PC-9 (cell line): ENCODE measurements around the gene MICAL2. TPM values are rescaled to one million over a fixed set of nuclear protein-coding genes. Genes with fewer than 3 reads are reported as not detected.

Source experiments
- BruUV-seq: library from RNA; stranded (reverse); fragments of 400-500 nt; replicated peaks from 2 replicates; lab custom pipeline; 2021; lab: Mats Ljungman, UMichigan
- CTCF ChIA-PET: fragments of 300-600 bp; sonication (Branson Sonifier 250); formaldehyde crosslinking; loops from one replicate; lab custom pipeline; 2022; ENCODE audit warnings: antibody characterized with exemption; lab: Charles Lee
- POLR2A ChIA-PET: fragments of 300-600 bp; sonication (Branson Sonifier 250); formaldehyde crosslinking; loops from one replicate; lab custom pipeline; 2022; ENCODE audit warnings: antibody characterized with exemption; ENCODE audit not compliant: unreplicated experiment; lab: Charles Lee
- DNase-seq, 2 experiments: peaks; one replicate each; pipeline versions ENCODE4 v3.0.0 to v3.0.0-alpha.2; 2015 to 2022; ENCODE audit warnings: mixed read lengths in 1 of 2
- H2AFZ ChIP-seq: fragments of 200-600 bp; sonication (generic); 2 replicates; pipeline ENCODE4 v1.8.1; 2017; ENCODE audit warnings: antibody characterized with exemption
- H3F3A ChIP-seq: fragments of 200-600 bp; sonication (generic); 2 replicates; pipeline ENCODE4 v1.8.1; 2017; ENCODE audit warnings: antibody characterized with exemption, mild to moderate bottlenecking, low read depth; ENCODE audit not compliant: insufficient read depth
- H3K27ac ChIP-seq: fragments of 200-600 bp; sonication (generic); 2 replicates; pipeline ENCODE4 v1.6.1; 2016; ENCODE audit warnings: mixed run types
- H3K27me3 ChIP-seq: fragments of 200-600 bp; sonication (generic); 2 replicates; pipeline ENCODE4 v1.6.1; 2016; ENCODE audit warnings: low read depth, mixed run types; ENCODE audit not compliant: insufficient read depth
- H3K36me3 ChIP-seq: fragments of 200-600 bp; sonication (generic); 2 replicates; pipeline ENCODE4 v1.6.1; 2016; ENCODE audit warnings: low read depth, mixed run types
- H3K4me1 ChIP-seq: fragments of 200-600 bp; sonication (generic); replicated peaks from 2 replicates; pipeline ENCODE4 v1.6.1; 2016; ENCODE audit warnings: mixed run types; ENCODE audit not compliant: insufficient read depth
- H3K4me2 ChIP-seq: fragments of 200-600 bp; sonication (generic); 2 replicates; pipeline ENCODE4 v1.6.1; 2017; ENCODE audit warnings: mixed run types
- H3K4me3 ChIP-seq: fragments of 200-600 bp; sonication (generic); 2 replicates; pipeline ENCODE4 v1.6.1; 2016; ENCODE audit warnings: mixed run types
- H3K79me2 ChIP-seq: fragments of 200-600 bp; sonication (generic); 2 replicates; pipeline ENCODE4 v1.6.1; 2017; ENCODE audit warnings: low read depth, mixed run types
- H3K9me2 ChIP-seq: fragments of 200-600 bp; sonication (generic); 2 replicates; pipeline ENCODE4 v1.8.1; 2017; ENCODE audit warnings: mild to moderate bottlenecking; ENCODE audit not compliant: insufficient read depth
- H3K9me3 ChIP-seq: fragments of 200-600 bp; sonication (generic); 2 replicates; pipeline ENCODE4 v1.8.1; 2016; ENCODE audit warnings: low read depth; ENCODE audit not compliant: insufficient read depth
- H4K20me1 ChIP-seq: fragments of 200-600 bp; sonication (generic); 2 replicates; pipeline ENCODE4 v1.8.1; 2017; ENCODE audit not compliant: insufficient read depth
- CTCF ChIP-seq: fragments of 200-600 bp; sonication (generic); conservative IDR thresholded peaks from 2 replicates; pipeline ENCODE4 v1.6.1; 2017; ENCODE audit warnings: mixed run types, antibody characterized with exemption, mild to moderate bottlenecking, moderate library complexity
- EZH2 ChIP-seq: fragments of 200-600 bp; sonication (generic); IDR thresholded peaks from 2 replicates; pipeline ENCODE4 v1.8.0; 2017; ENCODE audit warnings: antibody characterized with exemption, low read depth
- intact Hi-C: fragments of 100-400 bp; cut with micrococcal nuclease; formaldehyde crosslinking; loops from one replicate; pipeline ENCODE4 v1.10.0; 2022; ENCODE audit not compliant: unreplicated experiment
- total RNA-seq: library from RNA; stranded (reverse); gene quantifications from 2 replicates; pipeline ENCODE4 v1.2.3, GENCODE V29; 2021

The MICAL2 gene
- total RNA-seq, 1 experiment from 2014 or later: 32.4 TPM

- ChIA-PET POLR2A (interaction anchor here (0.7 kb wide), 1 partner anchor 75 kb away, joined by 4 read pairs; no protein-coding TSS in a partner anchor), CTCF (no interaction called here)
- peaks cover 43% of the 10 kb centered on the region for H3F3A ChIP-seq
- H4K20me1 ChIP-seq: no peaks in the 10 kb centered on the region
- no peak overlapping the region for H3K27ac ChIP-seq
- H3K36me3 ChIP-seq: peaks cover 5% of the 10 kb centered on the region; the same call in 1 of the 2 replicates
- no TSS peak for BruUV-seq
- intact Hi-C loops: loop anchor here (10.0 kb wide), 1 partner anchor 62 kb away; no protein-coding TSS in a partner anchor
- no peaks in the 10 kb centered on the region for H3K9me3 ChIP-seq
- H3K79me2 ChIP-seq: peaks cover 9% of the 10 kb centered on the region
- no peak overlapping the region for H3K4me2 ChIP-seq
- no peak for DNase-seq
- H3K4me3 ChIP-seq: no peak overlapping the region
- no peak overlapping the region for H2AFZ ChIP-seq
- no peak for TF ChIP-seq EZH2
- no peaks in the 10 kb centered on the region for H3K9me2 ChIP-seq
- no peaks in the 10 kb centered on the region for H3K27me3 ChIP-seq
- H3K4me1 ChIP-seq: peaks cover 53% of the 10 kb centered on the region
These were observed 52.3 kb downstream of the MICAL2 start for GRCh38 chr11:12162652-12163051.

- H3K79me2 ChIP-seq: peaks cover 13% of the 10 kb centered on the region
- H3K9me2 ChIP-seq: no peaks in the 10 kb centered on the region
- ChIA-PET CTCF (interaction anchor here (1.3 kb wide), 1 partner anchor 76 kb away, joined by 4 read pairs; no protein-coding TSS in a partner anchor), POLR2A (interaction anchor here (0.6 to 0.7 kb wide), 3 partner anchors 37 to 125 kb away, joined by 3 to 6 read pairs (median 3); no protein-coding TSS in a partner anchor)
- peaks cover 60% of the 10 kb centered on the region for H3K4me1 ChIP-seq
- H3K27me3 ChIP-seq: no peaks in the 10 kb centered on the region
- H3K36me3 ChIP-seq: peaks cover 5% of the 10 kb centered on the region; the same call in 1 of the 2 replicates
- H4K20me1 ChIP-seq: no peaks in the 10 kb centered on the region
- no peak overlapping the region for H3K4me3 ChIP-seq
- no TSS peak for BruUV-seq
- H3K4me2 ChIP-seq: peak overlapping the region; percentile 4; the same call in 1 of the 2 replicates
- no peaks in the 10 kb centered on the region for H3K9me3 ChIP-seq
- H2AFZ ChIP-seq: no peak overlapping the region
- intact Hi-C loops: loop anchor here (10.0 kb wide), 1 partner anchor 61 kb away; no protein-coding TSS in a partner anchor
- no peak for TF ChIP-seq EZH2
- no peak for TF ChIP-seq CTCF
- peak overlapping the region; percentile 95 for H3K27ac ChIP-seq
- H3F3A ChIP-seq: peaks cover 50% of the 10 kb centered on the region
- DNase-seq: peak in 1 of 2 experiments; percentile 21
These were observed 53.0 kb downstream of the MICAL2 start for GRCh38 chr11:12163181-12163941.

GRCh38 chr11:12164061-12165014, 53.9 kb downstream of the MICAL2 start:
- CTCF ChIA-PET: interaction anchor here (1.3 kb wide), 1 partner anchor 77 kb away, joined by 4 read pairs; no protein-coding TSS in a partner anchor
- Histone ChIP-seq H3K36me3 (peaks cover 5% of the 10 kb centered on the region; the same call in 1 of the 2 replicates), H3F3A (peaks cover 50% of the 10 kb centered on the region), H4K20me1 (no peaks in the 10 kb centered on the region), H3K4me3 (no peak overlapping the region), H3K9me2 (no peaks in the 10 kb centered on the region), H3K9me3 (no peaks in the 10 kb centered on the region), H3K27ac (peak overlapping the region; percentile 95), H2AFZ (no peak overlapping the region), H3K79me2 (peaks cover 16% of the 10 kb centered on the region), H3K4me1 (peaks cover 63% of the 10 kb centered on the region), H3K27me3 (no peaks in the 10 kb centered on the region), H3K4me2 (peak overlapping the region; percentile 4; the same call in 1 of the 2 replicates)
- no peak for TF ChIP-seq EZH2
- TF ChIP-seq CTCF: no peak
- DNase-seq: peak in 1 of 2 experiments; percentile 90
- no TSS peak for BruUV-seq
- POLR2A ChIA-PET: interaction anchor here (0.5 to 0.6 kb wide), 2 partner anchors 52 to 124 kb away, joined by 3 to 16 read pairs; no protein-coding TSS in a partner anchor
- intact Hi-C loops: loop anchor here (10.0 kb wide), 1 partner anchor 60 kb away; no protein-coding TSS in a partner anchor
